Natural killer cell treated with Interleukin-12 subunit alpha and Interleukin-12 subunit beta and Interleukin-15 and Interleukin-18, amount 100 ng/mL, for 72 hours (primary cell): ENCODE results near the gene TIMM21. TPM values are rescaled to one million over a fixed set of nuclear protein-coding genes. Genes with fewer than 3 reads are reported as not detected.

Experiments
- ATAC-seq, 2 donors: fragments of 150-1000 bp; cut with Tn5 transposase in 1 of 2; sonication (Bioruptor Pico), chemical (Tn5 transposase) in 1 of 2; 2 replicates each; pipeline ENCODE4 v1.10.0; 2021
- DNase-seq: peaks from one replicate; pipeline ENCODE4 v3.0.0; 2022; ENCODE audit warnings: low spot score
- H3K27ac Mint-ChIP-seq, 2 donors: 1 replicate in 1 of 2; 2 replicates in 1 of 2; pipeline ENCODE4 v1.8.0; 2022; ENCODE audit warnings: mixed read lengths in 2 of 2, mild to moderate bottlenecking in 1 of 2, moderate library complexity in 1 of 2
- H3K27me3 Mint-ChIP-seq, 2 donors: 1 replicate in 1 of 2; 2 replicates in 1 of 2; pipeline ENCODE4 v1.8.0; 2022; ENCODE audit warnings: mixed read lengths in 2 of 2
- H3K36me3 Mint-ChIP-seq: one replicate; pipeline ENCODE4 v1.8.0; 2022; ENCODE audit warnings: mixed read lengths
- H3K4me1 Mint-ChIP-seq, 2 donors: 1 replicate in 1 of 2; 2 replicates in 1 of 2; pipeline ENCODE4 v1.8.0; 2022; ENCODE audit warnings: low read depth in 2 of 2, mixed read lengths in 2 of 2, mild to moderate bottlenecking in 1 of 2
- H3K4me3 Mint-ChIP-seq: one replicate; pipeline ENCODE4 v1.8.0; 2022; ENCODE audit warnings: mixed read lengths
- H3K9me3 Mint-ChIP-seq: 2 replicates; pipeline ENCODE4 v1.8.0; 2022; ENCODE audit warnings: mixed read lengths
- total RNA-seq, 2 donors: library from RNA; stranded (reverse); gene quantifications; one replicate each; pipeline ENCODE4 v1.2.3, GENCODE V29; 2022

The TIMM21 gene
- total RNA-seq, 2 donors from 2014 or later: 36.3 to 39.3 TPM

GRCh38 chr18:74153793-74154192 lies 5.5 kb downstream of the TIMM21 start:
- no peak overlapping the region for H3K4me3 Mint-ChIP-seq
- no peaks in the 10 kb centered on the region for H3K9me3 Mint-ChIP-seq
- ATAC-seq (no peak), DNase-seq (no peak)
- peaks cover 18 to 29% of the 10 kb centered on the region in 2 donors for H3K4me1 Mint-ChIP-seq
- H3K27ac Mint-ChIP-seq: no peak overlapping the region
- no peaks in the 10 kb centered on the region for H3K27me3 Mint-ChIP-seq
- peaks cover 21% of the 10 kb centered on the region for H3K36me3 Mint-ChIP-seq

- Mint-ChIP-seq H3K4me1 (peaks cover 12 to 23% of the 10 kb centered on the region in 2 donors), H3K27ac (no peak overlapping the region), H3K4me3 (no peak overlapping the region), H3K27me3 (no peaks in the 10 kb centered on the region), H3K9me3 (no peaks in the 10 kb centered on the region), H3K36me3 (peaks cover 16% of the 10 kb centered on the region)
- no peak for DNase-seq
- ATAC-seq: no peak
These were observed 6.4 kb downstream of the TIMM21 start for GRCh38 chr18:74154716-74155115.

GRCh38 chr18:74155276-74155675 lies 7.0 kb downstream of the TIMM21 start:
- H3K27ac Mint-ChIP-seq: no peak overlapping the region
- no peak for ATAC-seq
- no peak overlapping the region for H3K4me3 Mint-ChIP-seq
- DNase-seq: no peak
- H3K4me1 Mint-ChIP-seq: peaks cover 10 to 17% of the 10 kb centered on the region in 2 donors
- H3K36me3 Mint-ChIP-seq: peaks cover 17% of the 10 kb centered on the region
- no peaks in the 10 kb centered on the region for H3K27me3 Mint-ChIP-seq
- no peaks in the 10 kb centered on the region for H3K9me3 Mint-ChIP-seq

GRCh38 chr18:74163019-74163660 lies 14.8 kb downstream of the TIMM21 start:
- no peak for ATAC-seq
- no peaks in the 10 kb centered on the region for H3K4me1 Mint-ChIP-seq
- H3K9me3 Mint-ChIP-seq: no peaks in the 10 kb centered on the region
- H3K4me3 Mint-ChIP-seq: no peak overlapping the region
- H3K27me3 Mint-ChIP-seq: peaks cover 0 to 8% of the 10 kb centered on the region in 2 donors
- no peak overlapping the region for H3K27ac Mint-ChIP-seq
- peaks cover 10% of the 10 kb centered on the region for H3K36me3 Mint-ChIP-seq
- no peak for DNase-seq

- Mint-ChIP-seq H3K36me3 (no peaks in the 10 kb centered on the region), H3K27me3 (peaks cover 2 to 28% of the 10 kb centered on the region in 2 donors), H3K4me1 (no peaks in the 10 kb centered on the region), H3K9me3 (no peaks in the 10 kb centered on the region), H3K27ac (no peak overlapping the region), H3K4me3 (no peak overlapping the region)
- no peak for ATAC-seq
- no peak for DNase-seq
These were observed 18.1 kb downstream of the TIMM21 start for GRCh38 chr18:74166386-74166785.

GRCh38 chr18:74171910-74172606 lies 23.7 kb downstream of the TIMM21 start:
- Mint-ChIP-seq H3K27ac (no peak overlapping the region), H3K4me1 (peaks cover 5 to 6% of the 10 kb centered on the region in 2 donors), H3K27me3 (peaks cover 27 to 58% of the 10 kb centered on the region in 2 donors), H3K9me3 (no peaks in the 10 kb centered on the region), H3K36me3 (no peaks in the 10 kb centered on the region), H3K4me3 (peak overlapping the region; percentile 37)
- ATAC-seq (peak in 1 of 2 donors; percentile 49), DNase-seq (no peak)

DNA sequence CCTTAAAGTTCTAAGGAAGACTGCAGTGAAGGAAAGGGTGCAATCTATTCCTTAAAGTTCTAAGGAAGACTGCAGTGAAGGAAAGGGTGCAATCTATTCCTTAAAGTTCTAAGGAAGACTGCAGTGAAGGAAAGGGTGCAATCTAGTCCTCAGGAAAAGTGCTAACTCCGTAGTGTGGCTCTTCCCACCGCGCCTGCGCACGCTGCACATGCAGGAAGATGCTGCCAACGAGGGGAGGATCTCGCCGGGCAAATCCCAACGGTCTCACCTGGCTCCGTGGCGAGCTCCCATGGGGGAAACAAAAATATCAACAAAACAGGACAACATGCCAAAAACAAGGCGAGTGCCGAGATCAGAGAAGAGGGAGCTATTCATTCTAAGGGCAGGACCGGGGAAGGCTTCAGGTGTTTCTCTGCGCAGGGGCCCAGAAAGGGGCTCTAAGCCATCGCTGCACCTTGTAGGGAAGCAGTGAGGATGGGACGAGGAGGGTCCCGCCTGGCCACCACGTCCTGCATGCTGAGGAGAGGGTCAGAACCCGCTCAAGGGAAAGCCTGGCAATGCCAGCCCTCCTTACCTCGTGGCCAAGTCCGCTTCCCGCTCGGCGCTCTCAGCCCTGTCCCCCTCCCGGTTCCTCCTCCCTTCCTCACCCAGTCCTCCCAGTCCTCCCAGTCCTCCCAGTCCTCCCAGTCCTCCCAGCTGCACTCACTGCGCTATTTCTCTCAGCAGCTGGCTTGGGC lies 24.5 kb downstream of the TIMM21 start:
- Mint-ChIP-seq H3K36me3 (no peaks in the 10 kb centered on the region), H3K4me1 (peaks cover 5 to 6% of the 10 kb centered on the region in 2 donors), H3K27me3 (peaks cover 27 to 58% of the 10 kb centered on the region in 2 donors), H3K27ac (no peak overlapping the region), H3K4me3 (no peak overlapping the region), H3K9me3 (no peaks in the 10 kb centered on the region)
- DNase-seq (no peak), ATAC-seq (no peak)

DNA sequence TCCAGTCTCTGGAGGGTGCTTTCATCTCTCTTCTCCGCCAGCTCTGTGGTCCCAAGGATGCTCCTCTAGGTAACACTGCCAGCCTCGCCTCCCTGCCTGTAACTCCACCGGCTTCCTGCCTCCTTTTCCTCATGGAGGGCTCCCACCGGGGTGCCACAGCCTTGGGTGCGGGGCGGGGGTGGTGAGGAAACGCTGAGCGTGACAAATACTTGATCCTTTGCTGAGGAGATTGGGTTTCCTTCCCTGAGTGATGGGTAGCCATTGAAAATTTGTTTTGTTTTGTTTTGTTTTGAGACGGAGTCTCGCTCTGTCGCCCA lies 25.1 kb downstream of the TIMM21 start:
- peaks cover 5 to 6% of the 10 kb centered on the region in 2 donors for H3K4me1 Mint-ChIP-seq
- peaks cover 27 to 58% of the 10 kb centered on the region in 2 donors for H3K27me3 Mint-ChIP-seq
- no peaks in the 10 kb centered on the region for H3K36me3 Mint-ChIP-seq
- DNase-seq (no peak), ATAC-seq (no peak)
- H3K27ac Mint-ChIP-seq: no peak overlapping the region
- H3K9me3 Mint-ChIP-seq: no peaks in the 10 kb centered on the region
- no peak overlapping the region for H3K4me3 Mint-ChIP-seq

- no peak overlapping the region for H3K27ac Mint-ChIP-seq
- H3K4me3 Mint-ChIP-seq: no peak overlapping the region
- ATAC-seq (no peak), DNase-seq (no peak)
- peaks cover 28 to 54% of the 10 kb centered on the region in 2 donors for H3K27me3 Mint-ChIP-seq
- peaks cover 5 to 6% of the 10 kb centered on the region in 2 donors for H3K4me1 Mint-ChIP-seq
- no peaks in the 10 kb centered on the region for H3K36me3 Mint-ChIP-seq
- no peaks in the 10 kb centered on the region for H3K9me3 Mint-ChIP-seq
These were observed 27.3 kb downstream of the TIMM21 start for GRCh38 chr18:74175658-74176057.

- no peaks in the 10 kb centered on the region for H3K9me3 Mint-ChIP-seq
- H3K27ac Mint-ChIP-seq: no peak overlapping the region
- DNase-seq: no peak
- H3K4me1 Mint-ChIP-seq: no peaks in the 10 kb centered on the region
- no peaks in the 10 kb centered on the region for H3K36me3 Mint-ChIP-seq
- ATAC-seq: no peak
- H3K27me3 Mint-ChIP-seq: peaks cover 21 to 54% of the 10 kb centered on the region in 2 donors
- no peak overlapping the region for H3K4me3 Mint-ChIP-seq
These were observed 30.6 kb downstream of the TIMM21 start for GRCh38 chr18:74178884-74179283.

DNA sequence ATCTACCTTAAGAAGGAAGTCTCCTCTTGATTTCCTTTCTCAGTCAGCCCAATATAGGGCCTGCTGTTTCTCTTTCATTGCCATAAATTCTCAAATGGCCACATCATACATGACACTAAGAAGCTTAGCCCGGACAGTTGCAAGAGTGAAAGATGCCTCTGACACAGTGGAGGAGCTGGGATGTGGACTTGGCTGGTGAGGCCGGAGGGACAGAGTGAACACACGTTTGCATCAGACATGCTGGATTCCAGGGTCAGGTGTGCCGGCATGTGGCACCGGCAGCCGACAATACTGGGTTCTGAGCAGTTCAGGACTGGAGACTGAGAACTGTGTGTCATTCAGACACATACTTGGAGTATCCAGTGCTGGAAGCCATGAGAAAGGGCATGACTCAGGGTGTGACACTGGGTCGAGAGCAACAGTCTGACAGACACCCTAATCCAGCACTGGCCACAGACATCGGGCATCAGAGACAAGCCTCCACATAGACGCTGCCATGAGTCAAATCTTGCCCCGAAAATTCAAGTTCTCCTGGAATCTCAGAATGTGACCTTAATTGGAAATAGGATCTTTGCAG lies 31.4 kb downstream of the TIMM21 start:
- Mint-ChIP-seq H3K36me3 (no peaks in the 10 kb centered on the region), H3K27me3 (peaks cover 19 to 53% of the 10 kb centered on the region in 2 donors), H3K4me1 (no peaks in the 10 kb centered on the region)

DNA sequence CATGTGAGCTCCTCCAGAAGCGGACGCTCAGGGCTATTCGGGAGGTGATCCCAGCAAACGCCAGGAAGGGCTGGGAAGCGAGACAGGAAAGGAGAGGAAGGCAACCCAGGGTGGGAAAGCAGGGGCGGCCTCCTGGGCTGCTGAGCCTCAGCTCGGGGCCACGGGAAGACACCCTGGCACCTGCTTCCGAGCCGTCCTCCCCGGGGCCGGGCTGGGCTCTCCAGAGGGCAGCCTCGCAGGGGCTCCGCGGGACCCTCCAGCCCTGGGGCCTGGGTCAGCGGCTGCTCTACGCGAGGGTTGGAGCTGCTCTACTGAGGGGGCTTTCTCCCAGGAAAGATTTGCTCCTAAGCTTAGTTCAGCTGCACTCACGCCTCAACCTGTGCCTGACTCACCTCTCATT lies 34.0 kb downstream of the TIMM21 start:
- Mint-ChIP-seq H3K36me3 (no peaks in the 10 kb centered on the region), H3K4me1 (no peaks in the 10 kb centered on the region), H3K4me3 (no peak overlapping the region), H3K9me3 (no peaks in the 10 kb centered on the region), H3K27ac (no peak overlapping the region), H3K27me3 (peaks cover 17 to 53% of the 10 kb centered on the region in 2 donors)
- DNase-seq (no peak), ATAC-seq (no peak)

More for the DNA sequence above, 31.4 kb downstream of the TIMM21 start:
- Mint-ChIP-seq H3K27ac (no peak overlapping the region), H3K4me3 (no peak overlapping the region), H3K9me3 (no peaks in the 10 kb centered on the region)
- DNase-seq (no peak), ATAC-seq (no peak)

DNA sequence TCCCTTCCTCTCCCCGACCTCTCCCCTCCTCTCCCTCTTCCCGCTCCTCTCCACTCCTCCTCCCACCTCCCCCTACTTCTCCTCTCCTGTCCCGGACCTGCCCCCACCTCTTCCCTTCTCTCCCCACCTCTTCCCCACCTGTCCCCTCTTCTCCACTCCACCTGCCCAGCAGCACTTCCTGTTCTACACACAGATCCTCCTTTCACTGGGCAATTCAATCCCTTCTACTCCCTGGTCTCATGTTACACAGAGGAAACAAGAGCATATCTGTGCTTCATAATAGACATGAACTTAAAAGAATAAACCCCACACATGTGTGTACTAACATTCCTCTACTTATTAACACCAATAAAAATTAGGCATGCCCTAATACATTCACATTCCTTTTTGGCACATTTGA lies 34.8 kb downstream of the TIMM21 start:
- no peaks in the 10 kb centered on the region for H3K36me3 Mint-ChIP-seq
- no peaks in the 10 kb centered on the region for H3K4me1 Mint-ChIP-seq
- ATAC-seq (no peak), DNase-seq (no peak)
- no peak overlapping the region for H3K4me3 Mint-ChIP-seq
- no peaks in the 10 kb centered on the region for H3K9me3 Mint-ChIP-seq
- H3K27me3 Mint-ChIP-seq: peaks cover 19 to 60% of the 10 kb centered on the region in 2 donors
- no peak overlapping the region for H3K27ac Mint-ChIP-seq

- Mint-ChIP-seq H3K4me1 (no peaks in the 10 kb centered on the region), H3K27ac (no peak overlapping the region), H3K27me3 (peaks cover 30 to 58% of the 10 kb centered on the region in 2 donors), H3K4me3 (no peak overlapping the region), H3K36me3 (no peaks in the 10 kb centered on the region), H3K9me3 (no peaks in the 10 kb centered on the region)
- DNase-seq (no peak), ATAC-seq (no peak)
These were observed 36.6 kb downstream of the TIMM21 start for GRCh38 chr18:74184875-74185274.
